ENCODE results near the gene ZNF341.

The ZNF341 gene

GRCh38 chr20:33687370-33687915 is 44.4 kb upstream of the ZNF341 start:
- TF ChIP-seq, protein P1, sequence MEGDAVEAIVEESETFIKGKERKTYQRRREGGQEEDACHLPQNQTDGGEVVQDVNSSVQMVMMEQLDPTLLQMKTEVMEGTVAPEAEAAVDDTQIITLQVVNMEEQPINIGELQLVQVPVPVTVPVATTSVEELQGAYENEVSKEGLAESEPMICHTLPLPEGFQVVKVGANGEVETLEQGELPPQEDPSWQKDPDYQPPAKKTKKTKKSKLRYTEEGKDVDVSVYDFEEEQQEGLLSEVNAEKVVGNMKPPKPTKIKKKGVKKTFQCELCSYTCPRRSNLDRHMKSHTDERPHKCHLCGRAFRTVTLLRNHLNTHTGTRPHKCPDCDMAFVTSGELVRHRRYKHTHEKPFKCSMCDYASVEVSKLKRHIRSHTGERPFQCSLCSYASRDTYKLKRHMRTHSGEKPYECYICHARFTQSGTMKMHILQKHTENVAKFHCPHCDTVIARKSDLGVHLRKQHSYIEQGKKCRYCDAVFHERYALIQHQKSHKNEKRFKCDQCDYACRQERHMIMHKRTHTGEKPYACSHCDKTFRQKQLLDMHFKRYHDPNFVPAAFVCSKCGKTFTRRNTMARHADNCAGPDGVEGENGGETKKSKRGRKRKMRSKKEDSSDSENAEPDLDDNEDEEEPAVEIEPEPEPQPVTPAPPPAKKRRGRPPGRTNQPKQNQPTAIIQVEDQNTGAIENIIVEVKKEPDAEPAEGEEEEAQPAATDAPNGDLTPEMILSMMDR (IDR thresholded peaks at IDR 0.05; ENCODE audit: low read depth, low read length), result no peak
- DNase-seq (ENCODE audit: low read depth in 2 of 2), result peak; percentile 67 to 74
- no peak overlapping the region for H3K4me3 ChIP-seq (replicated peaks in 1 of 2; ENCODE audit: low read depth in 2 of 2, low read length in 2 of 2)

- TF ChIP-seq, protein P1 (IDR thresholded peaks at IDR 0.05; ENCODE audit: low read depth, low read length), result no peak
- no peak overlapping the region for H3K4me3 ChIP-seq (replicated peaks in 1 of 2; ENCODE audit: low read depth in 2 of 2, low read length in 2 of 2)
- no peak for DNase-seq (ENCODE audit: low read depth in 2 of 2)
Measured at GRCh38 chr20:33687993-33688937, 43.5 kb upstream of the ZNF341 start.

DNA sequence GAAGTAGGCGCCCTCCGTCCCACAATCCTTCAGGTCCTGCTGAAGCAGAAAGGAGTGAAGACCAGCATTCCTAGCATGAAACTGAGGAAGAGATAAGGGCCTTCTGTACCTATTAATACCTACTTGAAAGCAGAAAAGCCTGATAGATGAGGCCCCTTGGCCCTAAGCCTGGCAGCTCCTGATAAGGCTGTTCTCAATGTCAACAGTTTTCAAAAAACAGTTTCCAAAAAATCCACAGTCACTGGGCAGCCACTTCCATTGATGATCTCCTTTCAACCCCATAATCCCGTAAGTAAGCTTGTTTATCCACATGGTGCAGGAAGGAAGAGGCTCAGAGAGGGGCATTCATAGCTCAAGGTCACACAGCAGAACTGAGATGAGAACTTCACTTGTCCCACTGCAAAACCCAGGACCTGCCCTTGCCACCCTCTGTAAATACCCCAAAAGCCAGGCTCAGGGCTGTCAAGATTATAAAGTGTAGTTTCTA is 42.8 kb upstream of the ZNF341 start:
- no peak overlapping the region for H3K4me3 ChIP-seq (replicated peaks in 1 of 2; ENCODE audit: low read depth in 2 of 2, low read length in 2 of 2)
- DNase-seq (ENCODE audit: low read depth in 2 of 2), result no peak
- TF ChIP-seq, protein P1 (IDR thresholded peaks at IDR 0.05; ENCODE audit: low read depth, low read length), result no peak

DNA sequence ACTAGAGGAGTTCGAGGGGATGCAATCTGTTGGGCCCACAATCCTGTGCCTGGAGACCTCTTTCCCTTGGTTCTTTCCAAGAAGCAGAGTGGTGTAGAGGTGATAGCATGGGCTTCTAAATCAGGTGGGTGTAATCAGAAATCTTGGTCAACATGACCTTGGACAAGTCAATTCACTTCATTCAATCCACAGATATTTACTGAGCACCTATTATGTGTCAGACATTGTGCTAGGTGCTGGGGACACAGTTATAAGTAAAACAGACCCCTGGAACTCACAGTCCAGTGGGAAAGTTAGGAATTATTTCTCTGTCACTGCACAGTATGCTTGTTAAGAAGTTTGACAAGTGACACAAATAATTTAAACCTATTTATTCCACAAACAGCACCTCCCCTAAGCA is 42.3 kb upstream of the ZNF341 start:
- TF ChIP-seq, protein P1 (IDR thresholded peaks at IDR 0.05; ENCODE audit: low read depth, low read length), result no peak
- no peak for DNase-seq (ENCODE audit: low read depth in 2 of 2)
- no peak overlapping the region for H3K4me3 ChIP-seq (replicated peaks in 1 of 2; ENCODE audit: low read depth in 2 of 2, low read length in 2 of 2)

- no peak overlapping the region for H3K4me3 ChIP-seq (replicated peaks in 1 of 2; ENCODE audit: low read depth in 2 of 2, low read length in 2 of 2)
- TF ChIP-seq, protein P1 (IDR thresholded peaks at IDR 0.05; ENCODE audit: low read depth, low read length), result no peak
- DNase-seq (ENCODE audit: low read depth in 2 of 2), result peak; percentile 65 to 77
Measured at GRCh38 chr20:33689973-33690372, 41.8 kb upstream of the ZNF341 start.

GRCh38 chr20:33693289-33693688 is 38.5 kb upstream of the ZNF341 start:
- TF ChIP-seq, protein P1 (IDR thresholded peaks at IDR 0.05; ENCODE audit: low read depth, low read length), result no peak
- no peak overlapping the region for H3K4me3 ChIP-seq (replicated peaks in 1 of 2; ENCODE audit: low read depth in 2 of 2, low read length in 2 of 2)

More at GRCh38 chr20:33693289-33693688, 38.5 kb upstream of the ZNF341 start:
- no peak for DNase-seq (ENCODE audit: low read depth in 2 of 2)

Data from cardiac fibroblast (primary cell).